Heart left ventricle (tissue), 13 donors: ENCODE results near the gene C14orf132.

ENCODE experiments used
- CTCF ChIP-seq, 12 donors: fragments of 200-600 bp; sonication (generic) in 4 of 12; IDR thresholded peaks; one replicate each; pipeline versions ENCODE4 v1.5.0 to v1.8.0; 2018 to 2022; ENCODE audit warnings: antibody characterized with exemption in 12 of 12, mild to moderate bottlenecking in 5 of 12
- POLR2A ChIP-seq, 2 donors: fragments of 450-650 bp; IDR thresholded peaks; one replicate each; pipeline ENCODE4 v1.6.1; 2017; ENCODE audit warnings: antibody characterized with exemption in 2 of 2, mild to moderate bottlenecking in 2 of 2, moderate library complexity in 2 of 2
- donor health status: ischemic (EF 13 %, LVEDD 7.1; RV severe dilation, severe dysfunction).
- donor health status: DM: no; HTN: yes; CAD: no.
- donor health status: DM: no; HTN: no; CAD: no.
- donor health status: ischemic (EF 25% LVEDD 6.9; RV normal size, moderate dysfunction).
- donor health status: ischemic (EF 25% LVEDD 5.7; RV mildly dilated, moderate dysfunction).
- donor health status: ischemic (EF 35%, LVEDD 5.7; RV mildly dilated, moderate dysfunction).
- donor health status: nonischemic (EF 11% LVEDD 7.7; RV severe dilation, severe dysfunction).
- donor health status: DM: yes; HTN: yes; CAD: no.
- donor health status: PGD.
- donor health status: ischemic (EF 29% LVEDD 5.4; RV normal size, mild dysfunction).
- donor health status: nonischemic (EF 23%, LVEDD 6.1; RV moderate dilation, normal function).

- TF ChIP-seq CTCF (IDR thresholded peaks at IDR 0.05) (no peak), POLR2A (IDR thresholded peaks at IDR 0.05) (no peak)
Observed at GRCh38 chr14:96001866-96002497, 37.2 kb upstream of the C14orf132 start.
